Esophagus squamous epithelium (tissue), 4 donors: ENCODE results near the gene CAPN5.

Experiments used
- CTCF ChIP-seq, 6 experiments: fragments of 450-650 bp in 4 of 6; fragments of 200-600 bp in 2 of 6; sonication (generic) in 2 of 6; IDR thresholded peaks; one replicate each; pipeline ENCODE4 v1.5.1; 2016 to 2019; ENCODE audit warnings: antibody characterized with exemption in 6 of 6, mild to moderate bottlenecking in 4 of 6, moderate library complexity in 4 of 6
- POLR2A ChIP-seq, 4 donors: fragments of 450-650 bp; IDR thresholded peaks; one replicate each; pipeline ENCODE4 v1.6.1; 2017; ENCODE audit warnings: antibody characterized with exemption in 4 of 4, mild to moderate bottlenecking in 4 of 4, moderate library complexity in 3 of 4

GRCh38 chr11:77044356-77044755 lies 22.4 kb upstream of the CAPN5 start:
- TF ChIP-seq CTCF (IDR thresholded peaks at IDR 0.05): no peak
- no peak for TF ChIP-seq POLR2A (IDR thresholded peaks at IDR 0.05)
